Kidney (tissue), 14 donors: ENCODE measurements around the gene LGMN. TPM values are rescaled to one million over a fixed set of nuclear protein-coding genes. Genes with fewer than 3 reads are reported as not detected.

ENCODE experiments used
- DNase-seq, 5 donors: peaks; one replicate each; pipeline ENCODE4 v3.0.0-alpha.2; 2013 to 2020
- FAIRE-seq: peaks from 2 replicates; lab custom pipeline; 2012; peaks lifted over from hg19 to GRCh38; lab: Jason Lieb, UNC
- H3K27ac ChIP-seq, 2 donors: one replicate each; pipeline ENCODE4 v1.7.0; 2013; ENCODE audit warnings: low read depth in 2 of 2, low read length in 2 of 2, inconsistent platforms in 1 of 2
- H3K27me3 ChIP-seq: one replicate; pipeline ENCODE4 v1.7.1; 2013; ENCODE audit warnings: low read length, inconsistent platforms; ENCODE audit not compliant: control insufficient read depth, insufficient read depth
- H3K36me3 ChIP-seq, 3 donors: one replicate each; pipeline versions ENCODE4 v1.7.0 to v1.7.1; 2013; ENCODE audit warnings: low read length in 3 of 3, control low read depth in 1 of 3, inconsistent platforms in 1 of 3; ENCODE audit not compliant: insufficient read depth in 3 of 3, control insufficient read depth in 2 of 3
- H3K4me1 ChIP-seq, 3 donors: one replicate each; pipeline versions ENCODE4 v1.7.0 to v1.7.1; 2013; ENCODE audit warnings: low read length in 3 of 3, inconsistent platforms in 1 of 3, low read depth in 1 of 3; ENCODE audit not compliant: control insufficient read depth in 2 of 3, insufficient read depth in 2 of 3
- H3K4me3 ChIP-seq, 3 donors: one replicate each; pipeline versions ENCODE4 v1.7.0 to v1.8.1; 2013; ENCODE audit warnings: low read length in 3 of 3, control low read depth in 1 of 3, inconsistent platforms in 1 of 3
- H3K9ac ChIP-seq, 3 donors: one replicate each; pipeline versions ENCODE4 v1.7.0 to v1.7.1; 2013; ENCODE audit warnings: low read length in 3 of 3, control low read depth in 1 of 3, inconsistent platforms in 1 of 3
- H3K9me3 ChIP-seq, 3 donors: one replicate each; pipeline versions ENCODE4 v1.7.0 to v1.7.1; 2013; ENCODE audit warnings: low read length in 3 of 3, control low read depth in 1 of 3, inconsistent platforms in 1 of 3; ENCODE audit not compliant: control insufficient read depth in 2 of 3, insufficient read depth in 1 of 3
- CTCF ChIP-seq: IDR thresholded peaks from 3 replicates; pipeline ENCODE4 v1.5.1; 2012; ENCODE audit warnings: mild to moderate bottlenecking, moderate library complexity, borderline replicate concordance; ENCODE audit not compliant: insufficient read depth; ENCODE audit errors: extremely low read depth
- intact Hi-C: fragments of 100-400 bp; cut with DNase I; formaldehyde crosslinking; loops from one replicate; pipeline ENCODE4 v1.11.1; 2022
- polyA plus RNA-seq: library from polyadenylated mRNA; stranded (reverse); fragments of 350-450 nt; fragmentation: Illumina TruSeq; extraction: RNeasy Lipid Tissue Mini Kit (QIAGEN cat#74804); gene quantifications from one replicate; pipeline ENCODE4 v1.2.3, GENCODE V29; 2014; ENCODE audit warnings: low read depth, low replicate concordance; ENCODE audit not compliant: insufficient read depth
- total RNA-seq: library from RNA; stranded (reverse); fragmentation: NEBNext Ultra II Directional; extraction: Animal tissue kit (Norgen Biotek cat#: 25700); gene quantifications from one replicate; pipeline ENCODE4 v1.2.1, GENCODE V29; 2021
- donor health status: control.
- donor health status: control.
- donor health status: control.
- donor health status: control.
- donor health status: control.
- donor health status: DM: yes; HTN: yes; CAD: no.
- donor health status: Normal renal cell carcinoma (clear cell type).

LGMN gene
- total and polyA plus RNA-seq, 2 donors from 2014 or later = 66.3 to 200 TPM

GRCh38 chr14:92787554-92787953, 39.1 kb upstream of the LGMN start:
- no peaks in the 10 kb centered on the region for H3K27me3 ChIP-seq
- no peaks in the 10 kb centered on the region for H3K36me3 ChIP-seq
- FAIRE-seq (no peak), DNase-seq (no peak)
- no peak overlapping the region for H3K27ac ChIP-seq
- intact Hi-C loops = loop anchor here (10.0 kb wide), 1 partner anchor 73 kb away; no protein-coding TSS in a partner anchor
- no peak overlapping the region for H3K4me3 ChIP-seq
- H3K9ac ChIP-seq = no peak overlapping the region
- H3K9me3 ChIP-seq = peaks cover 1 to 11% (median 6%) of the 10 kb centered on the region in 3 donors
- no peaks in the 10 kb centered on the region for H3K4me1 ChIP-seq
- no peak for TF ChIP-seq CTCF

- Histone ChIP-seq H3K36me3 (no peaks in the 10 kb centered on the region), H3K4me1 (no peaks in the 10 kb centered on the region), H3K9ac (no peak overlapping the region), H3K27me3 (no peaks in the 10 kb centered on the region), H3K27ac (no peak overlapping the region), H3K4me3 (no peak overlapping the region), H3K9me3 (peaks cover 1 to 11% (median 6%) of the 10 kb centered on the region in 3 donors)
- TF ChIP-seq CTCF = no peak
- intact Hi-C loops = loop anchor here (10.0 kb wide), 1 partner anchor 72 kb away; no protein-coding TSS in a partner anchor
- FAIRE-seq (no peak), DNase-seq (no peak)
Measured at GRCh38 chr14:92786427-92786756, 38.0 kb upstream of the LGMN start.

GRCh38 chr14:92785667-92786426, 37.4 kb upstream of the LGMN start:
- no peak overlapping the region for H3K4me3 ChIP-seq
- no peak for TF ChIP-seq CTCF
- H3K27ac ChIP-seq = no peak overlapping the region
- H3K27me3 ChIP-seq = no peaks in the 10 kb centered on the region
- H3K9ac ChIP-seq = no peak overlapping the region
- FAIRE-seq (no peak), DNase-seq (no peak)
- H3K36me3 ChIP-seq = no peaks in the 10 kb centered on the region
- H3K9me3 ChIP-seq = peaks cover 1 to 11% (median 6%) of the 10 kb centered on the region in 3 donors
- intact Hi-C loops = loop anchor here (10.0 kb wide), 1 partner anchor 71 kb away; no protein-coding TSS in a partner anchor
- no peaks in the 10 kb centered on the region for H3K4me1 ChIP-seq
